ENCODE measurements around the gene SPATA24.
A peak's percentile ranks its signal among the peaks of the same experiment; 100 is the strongest.
"Not testable (repeated sequence)": the region's sequence is repeated elsewhere in the genome, so short reads cannot be mapped to it uniquely, and the experiment has no call there.

Gene SPATA24

GRCh38 chr5:139403787-139404483 lies at the start of gene SPATA24:
TSS of gene SPATA24 (minus strand) at chr5:139404089. CDS start at chr5:139404060, 29 bp downstream.
- peak; percentile 99 for DNase-seq (ENCODE audit: low spot score)

- no peak for DNase-seq (ENCODE audit: low spot score)
Observed at GRCh38 chr5:139451878-139452660, 48.2 kb upstream of the SPATA24 start.

GRCh38 chr5:139451176-139451575 lies 47.3 kb upstream of the SPATA24 start:
- no peak for DNase-seq (ENCODE audit: low spot score)

GRCh38 chr5:139446956-139447779 lies 43.3 kb upstream of the SPATA24 start:
- no peak for DNase-seq (ENCODE audit: low spot score)

GRCh38 chr5:139445325-139446170 lies 41.7 kb upstream of the SPATA24 start:
- DNase-seq (ENCODE audit: low spot score): no peak

GRCh38 chr5:139443831-139444453 lies 40.1 kb upstream of the SPATA24 start:
- DNase-seq (ENCODE audit: low spot score): no peak

- not testable (repeated sequence) for DNase-seq (ENCODE audit: low spot score)
Observed at GRCh38 chr5:139440416-139440815, 36.5 kb upstream of the SPATA24 start.

GRCh38 chr5:139439013-139439903 lies 35.4 kb upstream of the SPATA24 start, which contains the start of gene DNAJC18:
TSS of gene DNAJC18 (minus strand) at chr5:139439525. CDS start at chr5:139439445, 80 bp downstream.
- peak; percentile 100 for DNase-seq (ENCODE audit: low spot score)

GRCh38 chr5:139438707-139439012 lies 34.8 kb upstream of the SPATA24 start:
- DNase-seq (ENCODE audit: low spot score): no peak

- no peak for DNase-seq (ENCODE audit: low spot score)
Observed at GRCh38 chr5:139435676-139436075, 31.8 kb upstream of the SPATA24 start.

- DNase-seq (ENCODE audit: low spot score): no peak
Observed at GRCh38 chr5:139431706-139432105, 27.8 kb upstream of the SPATA24 start.

GRCh38 chr5:139430015-139430414 lies 26.1 kb upstream of the SPATA24 start:
- DNase-seq (ENCODE audit: low spot score): no peak

GRCh38 chr5:139426203-139426885 lies 22.5 kb upstream of the SPATA24 start:
- no peak for DNase-seq (ENCODE audit: low spot score)

GRCh38 chr5:139425497-139425896 lies 21.6 kb upstream of the SPATA24 start:
- no peak for DNase-seq (ENCODE audit: low spot score)

- peak; percentile 79 for DNase-seq (ENCODE audit: low spot score)
Observed at GRCh38 chr5:139422307-139422893, 18.5 kb upstream of the SPATA24 start.

- DNase-seq (ENCODE audit: low spot score): no peak
Observed at GRCh38 chr5:139419226-139420192, 15.6 kb upstream of the SPATA24 start.

GRCh38 chr5:139418793-139419192 lies 14.9 kb upstream of the SPATA24 start:
- DNase-seq (ENCODE audit: low spot score): no peak

GRCh38 chr5:139417214-139417613 lies 13.3 kb upstream of the SPATA24 start:
- no peak for DNase-seq (ENCODE audit: low spot score)
